SK-N-MC (cell line): ENCODE results near the gene AUNIP.

Experiments
- DNase-seq: peaks from one replicate; pipeline ENCODE4 v3.0.0-alpha.2; 2011; ENCODE audit warnings: low read depth, low spot score
- H3K27ac ChIP-seq: fragments of 200-600 bp; sonication (generic); 2 replicates; pipeline ENCODE4 v1.5.1; 2016; ENCODE audit warnings: mixed run types
- H3K36me3 ChIP-seq: fragments of 200-600 bp; sonication (generic); 2 replicates; pipeline ENCODE4 v1.6.1; 2017; ENCODE audit warnings: antibody characterized with exemption, low read length, mixed read lengths; ENCODE audit not compliant: insufficient read depth
- H3K4me3 ChIP-seq: fragments of 200-600 bp; sonication (generic); 2 replicates; pipeline ENCODE4 v1.5.1; 2016
- H3K9ac ChIP-seq: fragments of 200-600 bp; sonication (generic); 2 replicates; pipeline ENCODE4 v1.8.0; 2017; ENCODE audit warnings: mixed run types, mixed read lengths; ENCODE audit not compliant: insufficient read length
- H3K9me3 ChIP-seq: fragments of 200-600 bp; sonication (generic); 2 replicates; pipeline ENCODE4 v1.6.1; 2017; ENCODE audit warnings: low read depth, mild to moderate bottlenecking, antibody characterized with exemption, low read length, moderate library complexity, mixed read lengths
- EZH2 ChIP-seq: fragments of 200-600 bp; sonication (generic); IDR thresholded peaks from one replicate; pipeline ENCODE4 v1.6.1; 2017; ENCODE audit warnings: antibody characterized with exemption
- FOXP2 ChIP-seq: optimal IDR thresholded peaks from 2 replicates; pipeline ENCODE3; 2011; ENCODE audit warnings: mild to moderate bottlenecking, moderate library complexity; ENCODE audit not compliant: insufficient read depth; ENCODE audit errors: extremely low read length, control extremely low read depth
- POLR2AphosphoS5 ChIP-seq: IDR thresholded peaks from 2 replicates; pipeline ENCODE4 v1.6.1; 2012; ENCODE audit warnings: mild to moderate bottlenecking, low read depth, low read length, borderline replicate concordance

AUNIP gene

DNA sequence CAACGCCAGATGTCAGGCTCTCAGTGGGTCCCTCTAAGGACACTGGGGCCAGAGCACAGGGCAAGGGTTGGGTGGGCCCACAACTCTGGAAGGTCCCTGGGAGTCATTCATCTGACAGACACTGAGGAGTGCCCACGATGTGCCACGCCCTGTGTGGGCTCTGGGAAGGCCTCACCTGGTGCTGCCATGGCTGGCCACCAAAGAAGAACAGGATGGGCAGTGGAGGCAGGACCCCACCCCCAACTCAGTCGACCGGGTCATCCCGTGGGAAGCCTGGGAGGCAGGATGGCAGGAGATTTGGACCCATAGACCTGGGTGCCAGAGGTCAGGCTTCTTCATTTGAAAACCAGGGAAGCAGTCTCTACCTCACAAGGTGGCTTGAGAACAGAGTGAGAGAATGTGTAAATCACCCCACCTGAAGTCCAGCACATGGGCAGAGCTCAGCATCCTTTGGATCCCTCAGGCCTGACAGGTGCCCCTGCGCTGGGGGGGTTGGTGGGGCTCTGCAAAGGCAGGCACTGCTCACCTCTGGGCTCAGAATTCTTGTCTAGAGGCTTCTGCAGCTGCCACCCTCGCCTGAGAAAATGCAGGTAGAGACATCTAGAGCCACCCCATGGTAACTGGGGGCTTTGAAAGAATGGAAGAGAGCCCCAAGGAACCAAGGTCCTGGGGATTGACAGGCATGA is 60.4 kb downstream of the AUNIP start:
- no peak for DNase-seq
- Histone ChIP-seq H3K9ac (no peak overlapping the region), H3K27ac (no peak overlapping the region), H3K4me3 (no peak overlapping the region), H3K9me3 (no peaks in the 10 kb centered on the region), H3K36me3 (no peaks in the 10 kb centered on the region)
- TF ChIP-seq FOXP2 (no peak), POLR2AphosphoS5 (no peak), EZH2 (no peak)

DNA sequence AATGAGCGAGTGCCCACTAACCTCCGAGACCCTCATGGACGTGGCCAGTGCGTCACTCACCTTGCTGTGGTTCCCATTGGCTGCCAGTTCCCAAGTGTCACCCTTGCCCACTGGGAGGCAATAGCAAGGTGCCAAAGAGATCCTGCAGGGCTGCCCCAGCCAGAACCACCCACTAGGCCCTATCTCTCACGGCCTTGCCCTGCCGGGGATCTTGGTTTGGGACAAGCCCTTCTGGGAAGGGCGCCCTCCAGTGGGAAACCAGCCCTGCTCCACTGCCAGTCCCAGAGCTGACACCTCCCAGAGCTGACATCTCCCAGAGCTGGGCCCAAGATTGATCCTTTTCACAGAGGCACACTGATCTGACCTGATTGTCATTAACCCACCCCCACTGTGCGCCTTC is 61.3 kb downstream of the AUNIP start:
- no peak overlapping the region for H3K4me3 ChIP-seq
- no peak for DNase-seq
- no peak overlapping the region for H3K27ac ChIP-seq
- no peaks in the 10 kb centered on the region for H3K9me3 ChIP-seq
- no peak overlapping the region for H3K9ac ChIP-seq
- H3K36me3 ChIP-seq: no peaks in the 10 kb centered on the region
- TF ChIP-seq EZH2: no peak
- TF ChIP-seq FOXP2: no peak
- no peak for TF ChIP-seq POLR2AphosphoS5

DNA sequence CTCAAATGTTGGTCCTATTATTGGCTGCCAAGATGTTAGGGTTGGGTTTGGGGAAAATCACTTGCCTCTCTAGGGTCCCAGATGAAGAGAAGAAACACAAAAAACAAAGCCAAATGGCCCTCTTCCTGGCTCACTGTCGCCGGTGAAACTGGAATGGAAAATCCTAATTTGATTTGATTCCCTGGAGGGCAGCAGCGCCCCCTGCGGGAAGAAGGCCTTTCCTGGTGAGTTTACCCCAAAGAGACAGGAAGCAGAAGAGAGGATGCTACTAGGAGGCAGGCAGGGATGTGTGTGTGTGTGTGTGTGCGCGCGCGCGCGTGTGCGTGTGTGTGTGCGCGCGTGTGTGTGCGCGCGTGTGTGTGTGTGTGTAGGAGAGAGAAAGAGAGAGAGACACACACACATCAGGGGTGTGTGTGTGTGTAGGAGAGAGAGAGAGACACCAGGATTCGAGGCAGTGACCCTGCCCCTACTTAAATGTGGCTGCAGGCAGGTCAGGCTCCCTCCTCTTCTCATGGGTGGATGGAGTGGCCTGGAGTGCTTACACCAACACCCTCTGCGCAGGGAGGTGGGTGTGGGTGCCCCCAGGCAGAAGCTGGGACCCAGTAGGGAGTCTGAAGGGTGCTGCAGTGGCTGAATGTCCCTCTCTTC is 62.3 kb downstream of the AUNIP start:
- no peaks in the 10 kb centered on the region for H3K9me3 ChIP-seq
- no peaks in the 10 kb centered on the region for H3K36me3 ChIP-seq
- no peak overlapping the region for H3K9ac ChIP-seq
- H3K27ac ChIP-seq: no peak overlapping the region
- no peak for TF ChIP-seq FOXP2
- TF ChIP-seq EZH2: no peak
- TF ChIP-seq POLR2AphosphoS5: no peak
- peak; percentile 45 for DNase-seq
- no peak overlapping the region for H3K4me3 ChIP-seq

DNA sequence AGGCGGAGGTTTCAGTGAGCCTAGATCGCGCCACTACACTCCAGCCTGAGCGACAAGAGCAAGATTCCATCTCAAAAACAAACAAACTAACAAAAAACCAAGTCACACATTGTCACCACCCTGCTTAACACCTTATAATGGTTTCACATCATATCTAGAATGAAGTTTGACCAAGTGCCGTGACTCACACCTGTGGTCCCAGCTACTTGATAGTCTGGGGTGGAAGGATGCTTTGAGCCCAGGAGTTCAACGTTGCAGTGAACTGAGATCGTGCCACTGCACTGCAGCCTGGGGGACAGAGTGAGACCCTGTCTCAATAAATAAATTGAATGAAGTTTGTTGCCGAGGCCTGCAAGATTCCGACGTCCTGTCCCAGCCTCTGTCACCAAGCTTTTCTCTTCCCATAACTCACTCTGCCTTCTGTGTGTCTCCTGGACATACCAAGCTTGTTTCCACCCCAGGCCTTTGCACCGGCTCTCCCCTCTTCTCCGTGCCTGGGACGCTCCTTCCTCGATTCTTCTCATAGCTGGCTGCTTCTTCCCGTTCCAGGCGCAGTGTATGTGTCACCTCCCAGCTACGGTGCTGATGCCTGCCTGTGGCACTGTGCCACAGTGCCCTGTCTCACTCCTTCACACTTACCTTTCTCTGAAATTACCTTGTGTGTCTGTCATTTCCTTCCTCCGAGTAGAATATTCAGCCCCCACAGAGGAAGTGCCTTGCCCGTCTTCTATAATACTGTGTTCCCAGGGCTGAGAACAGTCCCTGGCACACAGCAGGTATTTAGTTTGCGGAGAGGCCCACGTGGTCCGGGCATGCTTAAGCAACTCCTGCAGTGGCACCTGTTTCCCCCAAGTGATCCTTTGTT is 63.1 kb downstream of the AUNIP start:
- H3K9me3 ChIP-seq: no peaks in the 10 kb centered on the region
- TF ChIP-seq FOXP2 (no peak), POLR2AphosphoS5 (no peak), EZH2 (no peak)
- no peak overlapping the region for H3K9ac ChIP-seq
- H3K4me3 ChIP-seq: no peak overlapping the region
- H3K36me3 ChIP-seq: no peaks in the 10 kb centered on the region
- H3K27ac ChIP-seq: no peak overlapping the region
- no peak for DNase-seq

DNA sequence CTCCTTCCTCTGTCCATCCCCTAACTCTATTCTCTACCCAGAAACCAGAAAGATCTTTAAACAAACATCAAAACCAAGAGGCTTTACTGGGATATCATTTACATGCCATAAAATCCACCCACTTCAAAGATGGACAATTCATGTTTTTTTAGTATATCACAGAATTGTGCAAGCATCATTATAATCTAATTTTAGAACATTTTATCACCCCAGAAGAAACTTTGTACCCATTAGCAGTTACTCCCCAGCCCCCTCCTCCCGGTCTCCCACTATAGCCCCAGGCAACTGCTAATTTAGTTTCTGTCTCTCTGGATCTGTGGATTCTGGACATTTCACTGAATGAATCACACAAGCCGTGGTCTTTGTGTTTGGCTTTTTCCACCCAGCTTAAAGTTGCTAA is 64.0 kb downstream of the AUNIP start:
- no peak for TF ChIP-seq POLR2AphosphoS5
- TF ChIP-seq FOXP2: no peak
- Histone ChIP-seq H3K9me3 (no peaks in the 10 kb centered on the region), H3K36me3 (no peaks in the 10 kb centered on the region), H3K27ac (no peak overlapping the region), H3K4me3 (no peak overlapping the region), H3K9ac (no peak overlapping the region)
- DNase-seq: no peak

DNA sequence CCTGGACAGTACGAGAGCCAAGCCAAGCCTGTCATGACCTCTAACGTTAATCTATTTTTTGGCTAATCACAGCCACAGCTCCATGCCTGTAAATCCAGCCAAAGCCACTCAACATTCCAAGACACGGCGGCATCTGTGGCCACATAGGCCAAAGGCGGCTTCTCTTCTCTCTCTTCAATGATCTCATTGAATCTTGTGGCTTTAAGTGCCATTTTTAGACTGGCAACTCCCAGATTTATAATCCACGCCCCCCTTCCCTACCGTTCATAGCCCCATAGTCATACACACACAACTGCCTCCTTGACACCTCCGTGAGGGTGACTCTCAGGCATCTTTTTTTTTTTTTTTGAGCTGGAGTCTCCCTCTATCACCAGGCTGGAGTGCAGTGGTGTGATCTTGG is 64.9 kb downstream of the AUNIP start:
- H3K27ac ChIP-seq: no peak overlapping the region
- no peak overlapping the region for H3K9ac ChIP-seq
- TF ChIP-seq FOXP2 (no peak), POLR2AphosphoS5 (no peak), EZH2 (no peak)
- no peak for DNase-seq
- H3K9me3 ChIP-seq: no peaks in the 10 kb centered on the region
- H3K36me3 ChIP-seq: no peaks in the 10 kb centered on the region
- no peak overlapping the region for H3K4me3 ChIP-seq

DNA sequence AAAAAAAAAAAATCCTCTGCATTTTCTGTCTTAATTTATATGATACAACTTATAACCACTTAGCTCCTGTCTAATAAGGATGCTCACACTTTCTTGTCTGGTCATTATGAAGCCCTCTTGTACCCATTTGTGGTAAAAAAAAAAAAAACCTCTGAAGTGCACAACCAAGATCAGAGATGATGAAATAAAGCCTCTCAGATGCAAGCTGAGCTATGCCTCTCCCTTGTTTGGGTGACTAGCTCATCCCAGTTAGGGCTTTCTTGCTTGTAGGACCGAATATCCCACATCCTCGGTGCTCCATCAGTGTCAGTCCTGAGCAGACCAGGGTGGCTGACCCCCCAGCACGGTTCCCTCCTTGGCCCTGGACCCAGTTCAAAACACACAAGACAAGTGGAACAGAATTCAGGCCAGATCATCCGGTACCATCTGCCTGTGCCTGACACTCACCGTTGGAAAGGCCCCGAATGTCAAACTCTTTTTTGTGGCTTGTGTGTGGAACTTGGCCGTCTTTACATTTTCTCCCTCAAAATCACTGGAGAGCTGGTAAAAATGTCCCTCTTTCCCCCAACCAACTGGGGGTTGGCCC is 65.6 kb downstream of the AUNIP start:
- H3K9ac ChIP-seq: no peak overlapping the region

DNA sequence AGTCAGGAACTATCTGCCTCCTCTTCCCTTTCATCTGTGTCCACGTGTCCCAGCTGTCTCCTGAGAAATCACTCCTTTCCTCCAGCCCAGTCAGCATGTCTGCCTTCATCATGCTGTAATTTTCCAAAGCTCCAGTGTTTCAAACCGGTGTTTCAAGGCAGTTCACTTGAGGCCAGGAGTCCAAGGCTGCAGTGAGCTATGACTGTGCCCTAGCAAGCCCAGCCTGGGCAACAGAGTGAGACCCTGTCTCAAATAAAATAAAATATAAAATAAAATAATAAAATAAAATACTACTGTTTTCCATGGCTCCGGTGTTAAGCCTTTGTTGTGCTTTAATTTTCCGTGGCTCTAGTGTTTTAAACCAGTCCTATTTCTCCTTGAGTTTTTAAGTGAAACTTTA is 67.1 kb downstream of the AUNIP start:
- H3K36me3 ChIP-seq: no peaks in the 10 kb centered on the region
- no peak for DNase-seq
- no peak overlapping the region for H3K9ac ChIP-seq
- H3K9me3 ChIP-seq: no peaks in the 10 kb centered on the region
- H3K27ac ChIP-seq: no peak overlapping the region
- TF ChIP-seq POLR2AphosphoS5: no peak
- no peak overlapping the region for H3K4me3 ChIP-seq

More for the DNA sequence above, 65.6 kb downstream of the AUNIP start:
- no peak for TF ChIP-seq POLR2AphosphoS5
- TF ChIP-seq EZH2: no peak
- DNase-seq: no peak
- H3K9me3 ChIP-seq: no peaks in the 10 kb centered on the region
- H3K36me3 ChIP-seq: no peaks in the 10 kb centered on the region
- H3K27ac ChIP-seq: no peak overlapping the region
- H3K4me3 ChIP-seq: no peak overlapping the region

DNA sequence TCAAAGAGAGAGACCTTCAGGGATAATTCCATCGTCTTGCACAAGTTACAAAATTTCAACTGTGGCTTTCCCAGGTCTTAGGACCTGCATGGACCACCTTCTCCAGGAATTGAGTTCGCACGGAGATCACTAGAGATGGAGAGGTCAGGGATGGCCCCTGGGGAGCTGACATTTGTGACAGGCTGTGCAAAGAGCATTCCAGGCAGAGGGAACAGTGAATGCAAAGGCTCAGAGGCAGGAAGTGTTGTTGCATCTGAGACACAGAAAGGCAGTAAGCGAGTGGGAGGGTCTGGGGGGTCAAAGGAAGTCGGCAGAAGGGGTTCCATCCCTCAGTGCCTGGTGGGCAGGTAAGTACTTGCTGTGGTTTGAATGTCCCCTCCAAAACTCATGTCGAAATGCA is 68.8 kb downstream of the AUNIP start:
- Histone ChIP-seq H3K4me3 (no peak overlapping the region), H3K27ac (no peak overlapping the region), H3K9me3 (no peaks in the 10 kb centered on the region), H3K36me3 (no peaks in the 10 kb centered on the region), H3K9ac (no peak overlapping the region)
- TF ChIP-seq POLR2AphosphoS5: no peak
- no peak for TF ChIP-seq FOXP2
- no peak for TF ChIP-seq EZH2
- DNase-seq: no peak
